NOMO-1 treated with DMSO at 0.1 percent for 48 hours (cell line): Measurements from ENCODE around the gene SLAIN2.
"Not testable (repeated sequence)": the region's sequence is repeated elsewhere in the genome, so short reads cannot be mapped to it uniquely, and the experiment has no call there.

Source experiments
- DNase-seq: peaks from one replicate; lab custom pipeline; 2025; ENCODE audit not compliant: unreplicated experiment; lab: John Stamatoyannopoulos, UW

Gene SLAIN2

DNA sequence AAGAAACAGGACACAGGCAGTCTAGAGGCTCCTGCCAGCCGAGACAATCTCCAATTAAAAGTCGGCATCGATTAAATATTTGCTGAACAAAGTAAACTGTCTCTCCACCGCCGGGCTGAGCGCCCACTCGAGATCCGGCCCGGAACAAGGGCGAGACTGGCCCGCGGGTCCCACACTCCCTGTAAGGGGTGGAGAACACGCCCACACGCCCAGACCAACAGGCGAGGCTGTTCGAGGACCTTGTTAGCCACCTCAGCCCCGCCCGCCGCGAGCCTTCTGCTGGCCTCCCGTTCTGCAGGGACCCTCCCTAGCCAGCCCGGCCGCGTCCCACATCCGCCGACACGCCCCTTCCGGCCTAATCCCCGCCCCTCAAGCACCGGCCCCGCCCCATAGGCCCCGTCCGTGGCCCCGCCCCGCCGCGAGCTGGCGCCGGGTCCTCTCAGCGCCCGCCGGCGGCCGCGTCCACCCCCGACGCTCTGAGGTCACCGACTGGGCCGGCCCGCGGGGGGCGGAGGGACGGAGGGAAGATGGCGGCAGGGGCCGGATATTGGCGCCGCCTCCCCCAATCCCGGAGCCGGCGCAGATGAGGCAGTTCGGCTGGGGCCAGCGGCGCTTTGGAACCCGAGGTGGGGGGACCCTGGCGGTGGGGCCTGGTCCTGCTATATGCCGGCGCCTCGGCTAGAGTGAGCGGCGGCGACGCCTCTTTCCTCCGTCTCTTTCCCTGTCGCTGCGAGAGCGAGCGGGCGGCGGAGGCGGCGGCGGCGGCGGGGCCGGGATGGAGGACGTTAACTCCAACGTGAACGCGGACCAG is at the start of gene SLAIN2:
SLAIN2 (plus strand) TSS at position 565 of the 811 bp plus-strand sequence; CDS start at position 776, 211 bp downstream.
- DNase-seq, result peak; percentile 98

DNA sequence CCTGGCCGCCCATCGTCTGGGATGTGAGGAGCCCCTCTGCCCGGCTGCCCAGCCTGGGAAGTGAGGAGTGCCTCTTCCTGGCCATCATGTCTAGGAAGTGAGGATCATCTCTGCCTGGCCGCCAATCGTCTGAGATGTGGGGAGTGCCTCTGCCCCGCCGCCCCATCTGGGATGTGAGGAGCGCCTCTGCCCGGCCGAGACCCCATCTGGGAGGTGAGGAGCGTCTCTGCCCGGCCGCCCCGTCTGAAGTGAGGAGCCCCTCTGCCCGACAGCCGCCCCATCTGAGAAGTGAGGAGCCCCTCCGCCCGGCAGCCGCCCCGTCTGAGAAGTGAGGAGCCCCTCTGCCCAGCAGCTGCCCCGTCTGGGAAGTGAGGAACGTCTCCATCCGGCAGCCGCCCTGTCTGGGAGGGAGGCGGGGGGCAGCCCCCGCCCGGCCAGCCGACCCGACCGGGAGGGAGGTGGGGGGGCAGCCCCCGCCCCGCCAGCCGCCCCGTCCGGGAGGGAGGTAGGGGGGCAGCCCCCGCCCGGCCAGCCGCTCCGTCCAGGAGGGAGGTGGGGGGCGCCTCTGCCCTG is 49.0 kb upstream of the SLAIN2 start:
- not testable (repeated sequence) for DNase-seq

DNA sequence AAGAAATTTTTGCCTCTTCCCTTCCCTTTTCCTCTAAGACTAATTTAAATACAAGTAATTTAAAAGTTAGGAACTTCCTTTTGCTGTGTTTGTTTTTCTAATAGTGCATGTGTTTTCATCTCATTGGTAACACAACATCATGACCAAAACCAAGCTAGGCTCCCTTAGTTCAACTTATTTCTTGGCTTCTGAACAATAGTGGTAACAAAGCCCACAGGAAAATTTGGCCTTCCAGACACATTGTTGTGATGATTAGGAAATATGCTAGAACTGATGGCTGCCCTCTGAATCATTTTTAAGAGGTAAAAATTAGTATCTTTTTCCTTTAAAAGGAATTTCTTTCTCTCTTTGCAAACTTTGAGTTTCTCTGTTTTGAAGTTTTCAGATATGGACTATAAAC is 46.2 kb upstream of the SLAIN2 start:
- no peak for DNase-seq

DNA sequence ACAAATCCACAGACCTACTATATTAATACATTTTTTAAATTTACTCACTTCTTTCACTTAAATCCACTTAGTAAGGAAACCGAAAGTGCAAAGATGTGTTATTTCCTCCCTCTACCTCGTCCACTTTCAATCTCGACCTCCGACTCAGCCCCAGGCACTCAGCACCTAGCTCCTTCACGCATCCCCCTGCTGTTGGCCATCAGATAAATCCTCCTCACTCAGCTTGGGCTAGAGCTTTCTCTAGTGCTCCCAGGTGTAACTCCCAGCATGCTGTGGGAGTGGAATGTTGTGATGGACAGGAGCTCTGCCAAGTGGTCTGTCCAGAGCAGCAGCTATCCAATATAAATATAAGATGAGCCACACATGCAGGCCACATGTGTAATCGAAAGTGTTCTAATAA is 45.0 kb upstream of the SLAIN2 start:
- DNase-seq, result no peak

DNA sequence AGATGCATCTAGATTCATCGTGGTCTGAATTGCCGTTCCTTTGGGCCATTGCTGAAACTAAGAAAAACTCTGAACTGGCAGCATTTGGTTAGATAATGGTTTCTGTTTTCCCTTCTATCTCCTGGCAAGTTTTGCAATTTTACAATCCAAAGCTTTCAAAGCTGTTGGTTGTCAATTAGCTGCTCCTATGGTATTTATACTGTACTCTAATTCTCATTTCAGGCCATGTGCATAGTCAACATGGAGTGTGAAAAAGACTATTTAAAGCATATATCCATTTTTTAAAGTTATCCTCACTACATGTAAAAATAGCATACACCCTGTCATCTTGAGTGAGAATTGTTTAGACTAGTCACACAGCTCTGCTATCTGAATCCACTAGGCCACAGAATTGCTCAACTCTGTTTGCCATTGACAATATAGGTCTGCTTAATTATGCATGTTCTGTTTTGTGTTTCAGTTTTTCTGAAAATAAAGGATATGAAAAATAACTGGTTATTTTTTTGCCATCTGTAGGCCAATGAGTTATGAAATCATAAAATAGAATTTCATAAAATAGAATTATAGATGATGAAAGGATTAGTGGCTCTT is 44.0 kb upstream of the SLAIN2 start:
- DNase-seq, result peak; percentile 9

DNA sequence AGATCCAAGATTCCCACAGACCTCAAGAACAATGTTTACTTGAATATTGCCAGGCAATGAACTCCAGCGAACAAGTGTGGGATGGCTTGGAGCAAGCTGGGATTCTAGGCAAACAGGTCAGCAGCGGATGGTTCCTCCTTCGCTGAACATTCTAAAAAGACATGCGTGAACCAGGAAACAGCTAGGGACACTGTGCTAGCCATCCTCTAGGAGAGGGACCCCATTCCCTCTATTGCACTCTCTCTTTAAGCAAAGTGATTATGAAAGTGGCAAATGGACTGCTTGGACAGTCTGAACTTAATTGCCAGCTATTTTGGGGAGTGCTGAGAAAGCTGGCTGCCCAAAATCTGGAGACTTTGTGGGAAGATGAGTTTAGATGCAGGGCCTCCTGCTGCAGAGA is 41.8 kb upstream of the SLAIN2 start:
- no peak for DNase-seq

DNA sequence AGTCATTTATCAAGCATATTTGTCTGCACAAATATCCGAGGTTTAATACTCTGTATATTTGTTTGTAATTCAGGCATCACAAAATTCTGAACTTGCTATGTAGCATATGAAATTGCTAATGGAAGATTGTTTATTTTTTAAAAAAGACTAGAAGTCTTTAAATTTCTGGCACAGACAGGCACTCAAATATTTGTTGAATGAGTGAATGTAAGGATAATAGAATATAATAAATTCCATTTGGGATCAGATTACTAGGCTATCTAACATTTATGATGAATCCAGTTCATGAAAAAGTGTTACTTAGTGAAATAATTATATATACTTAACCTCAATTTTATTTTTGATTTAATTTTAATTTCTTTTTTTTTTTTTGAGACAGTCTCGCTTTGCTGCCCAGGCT is 41.3 kb upstream of the SLAIN2 start:
- no peak for DNase-seq

DNA sequence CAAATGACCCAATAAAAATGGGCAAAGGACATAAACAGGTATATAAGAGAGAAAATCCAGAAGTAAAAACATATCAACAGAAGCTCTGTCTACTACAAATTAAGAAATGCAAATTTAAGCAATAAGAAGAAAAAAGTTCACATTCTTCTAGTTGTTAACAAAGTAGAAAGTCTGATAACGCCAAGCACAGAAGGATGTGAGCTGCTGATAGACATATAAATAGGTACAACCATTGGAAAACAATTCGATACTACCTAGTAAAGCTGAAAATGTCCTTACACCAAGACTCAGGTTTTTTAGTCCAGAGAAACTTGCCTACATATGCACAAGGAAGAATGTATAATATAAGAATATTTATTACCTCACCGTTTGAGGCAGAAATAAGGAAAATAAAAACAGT is 35.8 kb upstream of the SLAIN2 start:
- no peak for DNase-seq

DNA sequence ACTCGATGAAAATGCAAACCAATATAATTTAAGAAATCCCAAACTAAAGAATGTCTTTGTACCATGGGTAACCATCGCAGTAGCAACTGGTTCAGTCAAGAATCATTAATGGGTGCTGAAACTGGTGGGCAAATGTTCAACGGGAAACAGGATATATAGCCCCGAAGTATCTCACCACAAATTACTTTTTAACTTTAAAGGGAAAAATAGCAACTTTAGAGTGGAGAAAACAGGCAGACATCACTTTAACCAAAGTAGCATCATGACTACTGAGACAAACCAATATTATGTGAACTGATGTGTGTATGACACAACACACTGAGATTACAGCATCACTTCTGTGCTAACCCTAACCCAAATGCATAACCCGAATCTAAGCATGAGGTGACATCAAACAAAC is 33.8 kb upstream of the SLAIN2 start:
- no peak for DNase-seq

DNA sequence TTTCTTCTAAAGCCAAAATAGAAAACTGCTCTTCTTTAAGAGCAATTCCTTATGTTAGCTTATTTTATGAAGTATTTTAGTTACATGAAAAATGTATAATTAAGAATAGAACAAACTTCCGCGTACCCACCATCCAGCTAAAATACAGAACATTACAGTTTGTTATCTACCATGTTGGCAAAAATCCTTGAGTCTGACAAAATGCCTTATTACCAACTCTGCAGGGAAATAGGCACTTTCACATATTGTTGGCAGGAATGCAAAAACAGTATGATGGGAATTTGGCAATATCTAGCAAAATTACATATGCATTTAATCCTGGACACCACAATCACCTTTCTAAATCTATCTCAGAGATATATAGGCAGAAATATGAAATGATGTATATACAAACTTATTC is 32.4 kb upstream of the SLAIN2 start:
- DNase-seq, result no peak

DNA sequence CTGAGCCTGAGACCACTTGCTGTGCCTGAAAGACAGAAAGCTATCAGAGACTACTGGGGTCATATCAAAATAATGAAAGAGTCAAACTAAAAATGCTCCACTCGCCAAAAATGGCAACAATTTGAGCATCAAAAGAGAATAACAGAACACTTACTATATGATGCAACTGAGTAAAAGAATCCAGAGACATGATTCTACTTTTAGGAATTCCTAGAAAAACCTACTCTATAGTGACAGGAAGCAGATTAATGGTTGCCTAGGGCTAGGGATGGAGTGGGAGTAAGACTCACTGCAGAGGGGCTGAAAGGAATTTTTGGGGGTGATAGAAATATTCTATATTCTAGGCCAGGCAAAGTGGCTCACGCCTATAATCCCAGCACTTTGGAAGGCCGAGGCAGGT is 29.4 kb upstream of the SLAIN2 start:
- DNase-seq, result no peak

DNA sequence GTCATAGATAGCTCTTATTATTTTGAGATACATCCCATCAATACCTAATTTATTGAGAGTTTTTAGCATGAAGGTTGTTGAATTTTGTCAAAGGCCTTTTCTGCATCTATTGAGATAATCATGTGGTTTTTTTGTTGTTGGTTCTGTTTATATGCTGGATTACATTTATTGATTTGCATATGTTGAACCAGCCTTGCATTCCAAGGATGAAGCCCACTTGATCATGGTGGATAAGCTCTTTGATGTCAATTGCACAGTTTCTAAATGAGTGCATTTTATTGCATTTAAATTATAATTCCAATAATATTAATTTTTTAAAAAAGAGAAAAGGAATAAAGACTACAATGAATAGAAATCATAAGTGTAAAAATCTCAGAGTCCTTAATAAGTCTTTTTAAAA is 26.6 kb upstream of the SLAIN2 start:
- not testable (repeated sequence) for DNase-seq

DNA sequence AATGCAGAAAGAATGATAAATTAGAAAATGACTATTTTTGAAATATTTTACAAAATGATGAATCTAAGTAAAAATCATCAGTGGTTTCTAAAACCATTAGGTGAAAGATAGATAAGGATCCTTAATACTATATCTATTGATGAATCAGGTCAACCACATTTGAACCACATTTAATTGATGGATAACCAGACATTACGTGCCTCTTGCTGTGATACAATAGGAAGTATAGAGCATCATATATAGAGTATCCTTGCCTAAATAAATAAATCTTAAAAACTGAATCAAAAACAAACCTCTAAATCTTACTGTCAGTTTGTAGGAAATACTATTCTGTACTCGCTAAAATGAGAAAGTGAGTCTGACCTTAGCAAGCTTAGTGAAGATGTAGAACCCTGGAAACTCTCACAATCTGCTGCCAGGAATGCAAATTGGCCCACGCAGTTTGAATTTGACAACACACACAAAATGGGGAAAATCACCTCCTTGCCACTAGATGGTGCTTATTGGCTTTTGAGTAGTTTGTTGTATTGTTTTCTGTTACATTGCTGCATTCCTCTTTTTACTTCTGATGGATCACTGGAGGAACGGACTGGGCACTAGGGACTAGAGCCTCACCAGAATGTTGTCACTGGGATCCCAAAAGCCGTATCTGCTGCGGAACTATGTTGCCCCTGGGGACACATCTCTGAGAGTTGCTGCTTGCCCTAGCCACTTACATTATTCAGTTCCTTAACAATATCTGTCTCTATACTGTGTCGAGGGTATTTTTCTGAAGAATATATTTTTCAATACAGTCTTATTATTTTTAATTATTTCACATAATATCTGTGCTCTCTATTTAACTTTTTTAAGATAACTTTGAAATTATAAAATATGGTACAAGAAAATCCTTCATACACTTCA is 25.4 kb upstream of the SLAIN2 start:
- peak; percentile 37 for DNase-seq

DNA sequence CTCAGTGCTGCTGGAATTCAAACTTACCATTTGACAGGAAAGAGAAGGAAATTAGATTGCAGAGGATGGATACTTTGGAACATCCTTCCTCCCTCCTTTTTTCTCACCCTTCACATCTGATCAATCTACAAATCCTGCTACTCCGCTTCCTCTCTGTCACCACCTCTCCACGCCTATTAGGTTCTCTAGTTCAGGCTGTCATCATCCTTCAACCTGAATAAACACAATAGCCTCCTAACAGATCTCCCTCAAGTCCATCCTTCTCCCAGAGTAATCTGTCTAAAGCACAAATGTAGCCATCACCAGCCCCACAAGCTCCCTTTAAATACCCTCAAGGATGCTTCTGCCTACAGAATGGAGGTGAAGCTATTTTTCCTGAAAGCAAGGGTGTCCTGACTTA is 20.0 kb upstream of the SLAIN2 start:
- no peak for DNase-seq

DNA sequence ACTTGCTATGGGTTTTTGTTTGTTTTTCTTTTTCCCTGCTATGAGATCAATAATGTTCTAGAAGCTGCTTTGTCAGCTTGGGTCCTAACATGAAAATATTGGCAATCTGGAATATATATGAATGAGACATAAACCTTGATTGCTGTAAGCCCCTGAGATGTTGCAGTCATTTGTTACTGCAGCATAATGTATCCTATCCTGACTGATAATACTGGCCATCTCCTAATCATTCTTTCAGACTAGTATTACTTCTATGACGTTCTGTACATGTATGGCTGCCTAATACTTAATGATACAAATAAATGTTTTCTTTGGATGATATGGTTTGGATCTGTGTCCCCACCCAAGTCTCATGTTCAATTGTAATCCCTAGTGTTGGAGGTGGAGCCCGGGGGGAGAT is 19.3 kb upstream of the SLAIN2 start:
- DNase-seq, result no peak

DNA sequence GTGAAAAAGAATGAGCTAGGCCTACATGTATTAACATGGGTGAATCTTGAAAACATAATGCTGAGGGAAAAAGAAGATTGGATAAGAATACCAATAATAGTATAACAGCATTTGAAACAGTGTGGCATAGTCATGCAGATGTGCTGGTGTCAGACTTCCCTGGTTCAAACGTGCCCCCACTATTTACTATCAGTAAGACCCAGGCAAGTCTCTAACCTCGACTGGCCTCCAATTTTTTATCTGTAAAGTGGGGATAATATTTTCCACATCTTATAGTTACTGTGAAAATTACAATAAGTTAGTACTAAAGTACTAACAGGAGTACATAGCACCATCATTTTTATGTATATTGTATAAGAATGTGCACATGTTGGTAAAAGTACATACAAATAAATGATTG is 17.0 kb upstream of the SLAIN2 start:
- no peak for DNase-seq

DNA sequence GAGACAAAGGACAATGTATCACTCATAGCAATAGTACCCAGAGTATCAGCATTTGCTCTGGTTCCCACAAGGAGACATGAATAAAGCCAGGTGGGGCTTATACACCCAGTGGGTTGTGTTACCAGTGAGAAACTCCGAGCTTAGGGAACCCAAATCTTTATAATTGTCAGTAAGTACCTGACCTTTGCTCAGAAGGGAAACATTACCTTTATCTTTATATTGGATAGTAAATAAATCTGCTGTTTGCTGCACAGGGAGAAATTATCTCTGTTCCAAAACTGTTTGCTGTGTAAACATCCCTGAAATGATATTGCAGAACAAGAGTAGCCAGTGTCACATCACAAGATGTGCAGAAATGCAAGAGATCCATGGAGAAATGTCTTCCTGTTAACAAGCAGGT is 12.1 kb upstream of the SLAIN2 start:
- no peak for DNase-seq

DNA sequence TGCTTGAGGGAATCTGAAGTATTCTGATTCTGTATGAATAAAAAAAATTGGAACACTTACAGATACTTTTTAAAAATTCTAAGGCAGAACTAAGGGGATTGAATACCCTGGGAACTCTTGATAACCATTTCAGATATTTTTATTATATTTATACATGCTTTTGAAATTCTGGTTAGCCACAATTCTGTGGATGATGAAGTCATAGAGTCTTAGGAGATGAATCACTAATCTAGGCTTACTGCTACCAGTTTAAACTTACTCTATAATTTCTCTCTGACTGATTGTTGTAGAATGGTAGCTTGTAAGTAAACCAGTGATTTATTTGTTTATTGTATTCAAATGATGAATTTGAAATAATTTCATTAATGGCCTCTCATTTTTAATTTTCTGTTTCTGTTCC is 11.4 kb upstream of the SLAIN2 start:
- no peak for DNase-seq

DNA sequence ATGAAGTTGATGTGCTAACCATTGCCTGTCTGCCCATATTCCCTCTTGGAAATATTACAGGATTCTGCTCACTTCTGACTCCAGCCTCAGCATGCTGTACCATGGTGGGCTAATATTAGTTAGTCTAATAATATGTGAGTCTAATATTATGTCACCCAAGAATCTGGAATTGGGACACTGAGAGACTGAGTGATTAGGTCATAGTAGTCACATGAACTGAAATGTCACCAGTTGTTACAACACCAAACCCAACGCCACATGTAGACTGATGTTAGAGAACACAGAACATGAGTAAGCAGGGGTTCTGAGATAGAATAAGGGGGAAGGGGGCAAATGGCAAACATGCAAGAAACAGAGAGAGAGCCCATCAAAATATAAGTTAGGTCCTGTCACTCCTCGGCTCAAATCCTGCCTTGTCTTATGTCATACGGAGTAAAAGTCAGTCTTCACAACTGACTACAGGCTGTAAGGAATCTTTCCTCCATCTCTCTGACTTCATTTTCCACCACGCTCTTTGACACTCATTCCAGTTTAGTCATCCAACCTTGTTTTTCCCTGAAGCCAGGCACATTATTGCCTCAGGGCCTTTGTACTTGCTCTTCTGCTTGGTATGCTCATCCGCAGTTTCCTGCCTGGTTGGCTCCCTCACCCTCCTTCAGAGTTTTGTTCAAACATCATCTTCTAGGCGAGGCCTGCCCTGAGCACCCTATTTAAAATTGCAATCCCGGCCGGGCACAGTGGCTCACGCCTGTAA is 9.6 kb upstream of the SLAIN2 start:
- no peak for DNase-seq

DNA sequence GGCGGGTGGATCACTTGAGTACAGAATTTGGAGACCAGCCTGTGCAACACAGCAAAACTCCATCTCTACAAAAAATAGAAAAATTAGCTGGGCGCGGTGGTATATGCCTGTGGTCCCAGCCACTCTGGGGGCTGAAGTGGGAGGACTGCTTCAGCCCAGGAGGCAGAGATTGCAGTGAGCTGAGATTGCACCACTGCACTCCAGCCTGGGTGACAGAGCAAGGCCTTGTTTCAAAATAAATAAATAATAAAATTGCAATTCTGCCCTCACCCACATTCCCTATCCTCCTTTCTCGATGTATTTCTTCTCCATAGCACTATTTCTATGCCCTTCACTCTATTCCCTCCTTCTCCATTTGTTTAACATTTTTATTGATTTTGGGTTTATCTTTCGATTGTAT is 8.7 kb upstream of the SLAIN2 start:
- no peak for DNase-seq

DNA sequence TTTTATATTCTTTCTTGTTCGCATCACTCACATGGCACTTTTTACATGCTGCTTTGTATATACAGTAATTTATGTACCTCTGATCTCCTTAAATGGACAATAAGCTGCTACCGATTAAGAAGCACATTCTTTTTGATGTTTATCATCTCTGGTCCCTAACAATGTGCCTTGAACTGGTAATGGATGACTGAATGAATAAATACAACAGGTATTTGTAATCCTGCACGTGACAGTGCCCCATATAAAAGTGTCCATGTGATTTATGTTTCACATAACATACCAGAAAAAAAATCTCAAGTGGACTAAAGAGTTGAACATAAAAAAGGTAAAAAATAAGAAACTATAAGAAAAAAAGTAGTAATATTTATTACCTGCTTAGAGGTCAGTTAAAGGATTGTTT is 7.7 kb upstream of the SLAIN2 start:
- DNase-seq, result no peak
